Ascending aorta (tissue), 2 donors: ENCODE measurements around the gene IL3. TPM values are rescaled to one million over a fixed set of nuclear protein-coding genes. Genes with fewer than 3 reads are reported as not detected.

Source experiments
- DNase-seq, 2 donors: peaks; one replicate each; pipeline ENCODE4 v3.0.0-alpha.2; 2019; ENCODE audit warnings: low spot score in 2 of 2
- H3K27ac ChIP-seq, 2 donors: fragments of 200-600 bp; sonication (generic); one replicate each; pipeline ENCODE4 v1.5.1; 2016 to 2017; ENCODE audit warnings: mild to moderate bottlenecking in 1 of 2
- H3K27me3 ChIP-seq: fragments of 200-600 bp; sonication (generic); one replicate; pipeline ENCODE4 v1.5.1; 2017
- H3K36me3 ChIP-seq, 2 donors: fragments of 200-600 bp; sonication (generic); one replicate each; pipeline ENCODE4 v1.5.1; 2016
- H3K4me1 ChIP-seq, 2 donors: fragments of 200-600 bp; sonication (generic); one replicate each; pipeline ENCODE4 v1.5.1; 2016 to 2017; ENCODE audit warnings: mild to moderate bottlenecking in 1 of 2
- H3K4me3 ChIP-seq, 2 donors: fragments of 200-600 bp; sonication (generic); one replicate each; pipeline ENCODE4 v1.5.1; 2016 to 2017; ENCODE audit warnings: mild to moderate bottlenecking in 1 of 2
- H3K9me3 ChIP-seq, 2 donors: fragments of 200-600 bp; sonication (generic); one replicate each; pipeline ENCODE4 v1.5.1; 2016
- intact Hi-C: fragments of 100-400 bp; cut with DNase I; formaldehyde crosslinking; loops from one replicate; pipeline ENCODE4 v1.15.1; 2023
- total RNA-seq: library from RNA; depleted of rRNA; stranded (reverse); fragments of >200 nt; gene quantifications from one replicate; pipeline ENCODE4 v1.1.0, GENCODE V29; 2016
- TF ChIP-seq, protein P1 (sequence below), 3 experiments: fragments of 200-600 bp in 2 of 3; fragments of 450-650 bp in 1 of 3; sonication (generic) in 2 of 3; IDR thresholded peaks; one replicate each; pipeline ENCODE4 v1.5.1; 2016 to 2019; ENCODE audit warnings: antibody characterized with exemption in 3 of 3, mild to moderate bottlenecking in 1 of 3, moderate library complexity in 1 of 3

The IL3 gene
- total RNA-seq, 1 donor from 2014 or later: not detected

DNA sequence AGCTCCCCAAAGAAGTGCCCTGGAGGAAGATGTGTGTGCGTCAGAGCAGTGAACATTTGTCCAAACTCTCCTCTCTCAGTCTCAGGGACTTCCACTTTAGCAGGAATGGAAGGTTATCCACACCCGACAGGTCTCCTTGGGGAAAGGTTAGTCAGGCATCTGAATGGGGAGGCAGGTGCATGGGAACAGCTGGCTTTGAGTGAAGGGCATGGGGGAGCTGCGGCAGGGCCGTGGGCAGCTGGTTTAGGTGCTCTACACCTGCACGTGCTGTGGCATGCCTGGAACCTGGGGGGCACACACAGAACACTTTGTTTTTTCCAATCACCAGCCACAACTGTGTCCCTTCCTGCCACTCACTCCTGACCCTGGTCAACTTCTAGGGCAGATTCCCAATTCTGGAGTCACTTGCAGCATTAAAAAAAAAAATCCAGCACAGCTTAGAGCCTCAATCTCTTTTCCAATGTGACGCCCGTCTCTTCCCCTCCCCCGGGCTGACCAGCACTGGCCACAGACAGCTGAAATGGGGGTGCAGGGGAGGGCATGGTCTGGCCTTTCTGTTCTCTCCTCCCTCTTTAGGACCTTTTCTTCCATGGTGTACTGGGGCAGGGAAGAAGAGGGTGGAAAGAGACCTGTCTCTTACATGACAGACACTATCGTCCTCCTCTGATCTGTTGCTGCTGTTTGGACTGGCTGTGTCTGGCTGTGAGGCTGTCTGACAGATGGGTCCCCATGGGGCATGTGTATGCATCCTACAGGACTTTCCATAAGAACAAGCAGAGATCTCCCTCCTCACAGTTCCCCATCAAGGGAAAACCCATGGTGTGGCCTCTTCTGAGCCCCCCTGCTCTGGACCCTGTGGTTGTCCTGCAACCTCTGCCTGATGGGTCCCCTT, 9.5 kb upstream of the IL3 start:
- H3K4me1 ChIP-seq: no peaks in the 10 kb centered on the region
- intact Hi-C loops: no loop called here
- no peaks in the 10 kb centered on the region for H3K36me3 ChIP-seq
- H3K27ac ChIP-seq: no peak overlapping the region
- H3K4me3 ChIP-seq: no peak overlapping the region
- TF ChIP-seq, protein P1, sequence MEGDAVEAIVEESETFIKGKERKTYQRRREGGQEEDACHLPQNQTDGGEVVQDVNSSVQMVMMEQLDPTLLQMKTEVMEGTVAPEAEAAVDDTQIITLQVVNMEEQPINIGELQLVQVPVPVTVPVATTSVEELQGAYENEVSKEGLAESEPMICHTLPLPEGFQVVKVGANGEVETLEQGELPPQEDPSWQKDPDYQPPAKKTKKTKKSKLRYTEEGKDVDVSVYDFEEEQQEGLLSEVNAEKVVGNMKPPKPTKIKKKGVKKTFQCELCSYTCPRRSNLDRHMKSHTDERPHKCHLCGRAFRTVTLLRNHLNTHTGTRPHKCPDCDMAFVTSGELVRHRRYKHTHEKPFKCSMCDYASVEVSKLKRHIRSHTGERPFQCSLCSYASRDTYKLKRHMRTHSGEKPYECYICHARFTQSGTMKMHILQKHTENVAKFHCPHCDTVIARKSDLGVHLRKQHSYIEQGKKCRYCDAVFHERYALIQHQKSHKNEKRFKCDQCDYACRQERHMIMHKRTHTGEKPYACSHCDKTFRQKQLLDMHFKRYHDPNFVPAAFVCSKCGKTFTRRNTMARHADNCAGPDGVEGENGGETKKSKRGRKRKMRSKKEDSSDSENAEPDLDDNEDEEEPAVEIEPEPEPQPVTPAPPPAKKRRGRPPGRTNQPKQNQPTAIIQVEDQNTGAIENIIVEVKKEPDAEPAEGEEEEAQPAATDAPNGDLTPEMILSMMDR (IDR thresholded peaks at IDR 0.05): no peak
- H3K9me3 ChIP-seq: no peaks in the 10 kb centered on the region
- H3K27me3 ChIP-seq: no peaks in the 10 kb centered on the region
- no peak for DNase-seq

DNA sequence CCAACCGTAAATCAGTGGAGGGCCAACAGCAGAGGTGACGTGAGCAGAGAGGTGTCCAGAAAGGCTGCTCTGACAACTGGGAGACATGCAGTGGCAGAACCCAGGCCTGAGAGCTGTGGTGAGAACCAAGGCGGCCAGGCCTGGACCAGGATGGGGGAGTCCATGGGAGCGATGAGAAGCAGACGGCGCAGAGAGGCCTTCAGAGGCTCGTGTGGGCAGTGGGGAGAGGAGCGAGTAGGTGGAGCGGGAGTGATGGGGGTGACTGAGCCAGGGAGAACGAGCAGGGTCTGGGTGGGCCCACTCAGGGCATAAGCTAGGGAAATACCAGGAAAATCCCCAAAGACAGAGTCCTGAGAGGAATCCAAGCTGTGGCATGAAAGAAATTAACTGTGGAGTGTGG, 7.9 kb upstream of the IL3 start:
- Histone ChIP-seq H3K4me3 (no peak overlapping the region), H3K4me1 (no peaks in the 10 kb centered on the region), H3K27me3 (no peaks in the 10 kb centered on the region), H3K27ac (no peak overlapping the region), H3K36me3 (no peaks in the 10 kb centered on the region), H3K9me3 (no peaks in the 10 kb centered on the region)
- no peak for DNase-seq
- intact Hi-C loops: no loop called here
- TF ChIP-seq, protein P1 (IDR thresholded peaks at IDR 0.05): no peak

DNA sequence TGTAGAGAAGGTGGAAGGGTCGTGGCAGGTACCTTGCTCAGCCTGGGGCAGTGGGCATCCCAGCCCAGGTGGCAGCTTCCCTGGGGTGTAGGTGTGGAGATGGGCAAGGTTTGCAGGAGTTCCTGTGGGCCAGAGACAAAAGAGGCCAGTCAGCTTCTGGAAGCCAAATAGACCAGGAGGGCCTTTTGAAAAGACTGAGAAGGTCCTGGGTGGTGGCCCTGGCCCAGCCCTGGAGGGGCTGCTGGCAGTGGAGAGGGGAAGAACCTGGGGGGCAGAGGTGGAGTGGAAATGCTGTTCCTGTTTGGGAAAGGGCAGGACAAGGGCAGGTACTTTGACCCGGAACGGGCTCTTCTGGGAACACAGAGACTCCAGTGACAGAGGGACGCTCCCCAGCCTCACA, 7.0 kb upstream of the IL3 start:
- TF ChIP-seq, protein P1 (IDR thresholded peaks at IDR 0.05): no peak
- Histone ChIP-seq H3K4me3 (no peak overlapping the region), H3K36me3 (no peaks in the 10 kb centered on the region), H3K27ac (no peak overlapping the region), H3K4me1 (no peaks in the 10 kb centered on the region), H3K9me3 (no peaks in the 10 kb centered on the region), H3K27me3 (no peaks in the 10 kb centered on the region)
- DNase-seq: no peak
- intact Hi-C loops: no loop called here

DNA sequence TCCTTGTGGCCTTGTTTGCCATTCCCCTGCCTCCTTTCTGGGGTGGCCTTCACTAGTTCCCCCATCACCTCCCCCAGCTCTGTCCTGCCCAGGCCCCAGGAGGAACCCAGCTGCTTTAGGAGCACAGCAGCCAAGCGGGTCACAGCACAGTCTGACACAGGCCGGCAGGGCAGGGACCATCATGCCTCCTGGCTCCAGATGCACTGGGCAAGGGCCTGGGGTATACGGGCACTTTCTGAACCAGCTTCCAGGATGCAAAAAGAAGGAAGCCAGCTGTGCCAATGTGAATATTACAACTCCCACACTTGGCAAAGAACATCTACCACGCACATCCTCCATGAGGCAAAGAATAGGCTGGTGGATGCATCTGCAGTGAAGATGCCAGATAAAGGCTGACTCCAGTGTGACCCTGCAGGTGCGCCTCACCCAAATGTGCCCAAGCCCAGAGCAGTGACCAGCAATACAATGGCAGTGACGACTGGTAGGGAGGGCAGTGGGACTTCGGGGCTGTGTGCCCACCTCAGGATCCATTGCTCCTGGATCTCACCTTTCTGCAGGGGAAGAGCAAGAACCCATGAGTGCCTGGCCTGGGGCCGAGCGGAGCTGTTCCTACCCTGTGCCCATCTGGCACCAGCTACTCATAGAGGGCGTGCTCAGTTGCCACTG, 6.3 kb upstream of the IL3 start:
- TF ChIP-seq, protein P1 (IDR thresholded peaks at IDR 0.05): no peak
- no peak overlapping the region for H3K4me3 ChIP-seq
- DNase-seq: no peak
- no peak overlapping the region for H3K27ac ChIP-seq
- intact Hi-C loops: no loop called here
- no peaks in the 10 kb centered on the region for H3K27me3 ChIP-seq
- H3K9me3 ChIP-seq: no peaks in the 10 kb centered on the region
- H3K36me3 ChIP-seq: no peaks in the 10 kb centered on the region
- no peaks in the 10 kb centered on the region for H3K4me1 ChIP-seq

DNA sequence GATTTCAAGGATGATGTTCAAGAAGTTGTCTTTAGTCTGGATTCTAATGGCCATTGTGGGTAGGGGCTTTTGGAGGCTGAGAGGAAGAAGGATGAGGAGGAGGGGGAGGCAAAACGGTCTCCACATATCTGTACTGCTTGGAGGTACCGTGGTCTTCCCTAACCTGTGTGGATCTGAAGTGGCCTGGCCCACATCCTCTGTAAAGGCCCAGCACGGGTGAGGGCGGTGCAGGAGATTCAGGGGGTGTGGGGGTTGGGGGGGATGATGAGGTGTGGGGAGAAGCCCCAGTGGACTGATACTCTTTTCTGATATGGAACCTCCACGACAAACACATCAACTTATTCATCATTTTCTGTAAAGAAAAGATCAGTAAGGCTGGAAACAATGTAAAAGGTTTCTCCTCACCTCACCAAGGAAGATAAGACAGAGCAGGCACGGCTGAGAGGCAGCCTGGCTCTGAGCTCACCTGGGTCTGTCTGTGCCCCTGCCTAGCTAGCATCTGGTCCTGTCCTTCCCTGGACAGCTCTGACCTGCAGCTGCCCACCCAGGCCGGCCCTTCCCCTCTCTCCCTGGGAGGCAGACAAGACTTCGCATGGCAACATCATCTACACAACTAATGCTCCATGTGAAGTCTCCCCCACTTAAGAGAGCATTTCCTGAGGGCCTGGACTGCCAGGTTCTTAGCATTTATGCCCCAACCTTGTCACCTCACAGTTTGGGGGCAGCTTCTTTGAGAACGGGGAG, 5.6 kb upstream of the IL3 start:
- peak in 1 of 2 donors; percentile 54 for DNase-seq
- H3K36me3 ChIP-seq: no peaks in the 10 kb centered on the region
- no peaks in the 10 kb centered on the region for H3K27me3 ChIP-seq
- TF ChIP-seq, protein P1 (IDR thresholded peaks at IDR 0.05): no peak
- no peaks in the 10 kb centered on the region for H3K9me3 ChIP-seq
- no peak overlapping the region for H3K27ac ChIP-seq
- intact Hi-C loops: no loop called here
- H3K4me3 ChIP-seq: no peak overlapping the region
- no peaks in the 10 kb centered on the region for H3K4me1 ChIP-seq
